Lower leg skin (tissue), 4 donors: Measurements from ENCODE around the gene CFAP54. TPM values are rescaled to one million over a fixed set of nuclear protein-coding genes. Genes with fewer than 3 reads are reported as not detected.

Source experiments
- DNase-seq, 2 donors: peaks; one replicate each; pipeline ENCODE4 v3.0.0-alpha.2; 2019; ENCODE audit warnings: low spot score in 2 of 2
- H3K4me3 ChIP-seq: fragments of 200-600 bp; sonication (generic); 2 replicates; pipeline ENCODE4 v1.5.1; 2017; ENCODE audit warnings: mild to moderate bottlenecking, low read depth; ENCODE audit not compliant: poor library complexity, severe bottlenecking
- POLR2A ChIP-seq, 2 donors: fragments of 450-650 bp; IDR thresholded peaks; one replicate each; pipeline ENCODE4 v1.6.1; 2016 to 2017; ENCODE audit warnings: antibody characterized with exemption in 2 of 2, mild to moderate bottlenecking in 1 of 2, moderate library complexity in 1 of 2
- WGBS, 2 donors: methylation state at CpG; one replicate each; pipeline ENCODE4 v1.1.5; 2018; 5-methylcytosine and 5-hydroxymethylcytosine counted together
- intact Hi-C: fragments of 100-400 bp; cut with DNase I; formaldehyde crosslinking; loops from one replicate; pipeline ENCODE4 v1.15.0; 2023; ENCODE audit warnings: low total_unique reads
- total RNA-seq, 4 donors: library from RNA; depleted of rRNA; stranded (reverse); fragments of >200 nt; gene quantifications; one replicate each; pipeline ENCODE4 v1.1.0, GENCODE V29; 2016
- TF ChIP-seq, protein P1 (sequence below), 3 donors: fragments of 450-650 bp; IDR thresholded peaks; one replicate each; pipeline ENCODE4 v1.5.1; 2016; ENCODE audit warnings: antibody characterized with exemption in 3 of 3, mild to moderate bottlenecking in 3 of 3, moderate library complexity in 2 of 3

Gene CFAP54
- total RNA-seq, 4 donors from 2014 or later: 0.04 to 0.59 TPM; not detected in 2

DNA sequence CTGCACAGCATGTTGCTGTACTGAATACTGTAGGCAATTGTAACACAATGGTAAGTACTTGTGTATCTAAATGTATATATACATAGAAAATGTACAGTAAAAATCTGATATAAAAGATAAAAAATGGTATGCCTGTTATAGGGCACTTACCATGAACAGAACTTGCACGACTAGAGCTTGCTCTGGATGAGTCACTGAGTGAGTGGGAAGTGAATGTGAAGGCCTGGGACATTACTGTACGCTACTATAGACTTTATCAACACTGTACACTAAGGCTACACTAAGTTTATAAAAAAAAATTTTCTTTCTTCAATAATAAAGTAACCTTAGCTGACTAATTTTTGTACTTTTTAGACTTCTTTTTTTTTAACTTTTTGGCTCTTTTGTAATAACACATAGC, 393.5 kb downstream of the CFAP54 start:
- no peak for TF ChIP-seq POLR2A (IDR thresholded peaks at IDR 0.05)
- TF ChIP-seq, protein P1, sequence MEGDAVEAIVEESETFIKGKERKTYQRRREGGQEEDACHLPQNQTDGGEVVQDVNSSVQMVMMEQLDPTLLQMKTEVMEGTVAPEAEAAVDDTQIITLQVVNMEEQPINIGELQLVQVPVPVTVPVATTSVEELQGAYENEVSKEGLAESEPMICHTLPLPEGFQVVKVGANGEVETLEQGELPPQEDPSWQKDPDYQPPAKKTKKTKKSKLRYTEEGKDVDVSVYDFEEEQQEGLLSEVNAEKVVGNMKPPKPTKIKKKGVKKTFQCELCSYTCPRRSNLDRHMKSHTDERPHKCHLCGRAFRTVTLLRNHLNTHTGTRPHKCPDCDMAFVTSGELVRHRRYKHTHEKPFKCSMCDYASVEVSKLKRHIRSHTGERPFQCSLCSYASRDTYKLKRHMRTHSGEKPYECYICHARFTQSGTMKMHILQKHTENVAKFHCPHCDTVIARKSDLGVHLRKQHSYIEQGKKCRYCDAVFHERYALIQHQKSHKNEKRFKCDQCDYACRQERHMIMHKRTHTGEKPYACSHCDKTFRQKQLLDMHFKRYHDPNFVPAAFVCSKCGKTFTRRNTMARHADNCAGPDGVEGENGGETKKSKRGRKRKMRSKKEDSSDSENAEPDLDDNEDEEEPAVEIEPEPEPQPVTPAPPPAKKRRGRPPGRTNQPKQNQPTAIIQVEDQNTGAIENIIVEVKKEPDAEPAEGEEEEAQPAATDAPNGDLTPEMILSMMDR (IDR thresholded peaks at IDR 0.05): no peak
- WGBS, 2 donors: 62 to 66% methylated on average over 2 of the region's 2 CpGs
- intact Hi-C loops: no loop called here

DNA sequence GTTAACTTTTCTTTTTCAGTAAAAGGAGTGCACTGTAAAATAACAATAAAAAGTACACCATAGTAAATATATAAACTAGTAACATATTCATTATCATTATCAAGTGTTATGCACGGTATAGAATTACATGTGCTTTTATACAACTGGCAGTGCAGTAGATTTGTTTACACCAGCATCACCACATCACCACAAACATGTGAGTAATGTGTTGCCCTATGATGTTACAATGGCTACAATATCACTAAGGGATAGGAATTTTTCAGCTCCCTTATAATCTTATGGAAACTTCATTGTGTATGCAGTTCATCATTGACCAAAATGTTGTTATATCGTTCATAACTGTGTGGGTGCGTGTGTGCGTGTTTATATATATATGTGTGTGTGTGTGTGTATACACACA, 394.2 kb downstream of the CFAP54 start:
- no peak for DNase-seq
- no peak for TF ChIP-seq POLR2A (IDR thresholded peaks at IDR 0.05)
- TF ChIP-seq, protein P1 (IDR thresholded peaks at IDR 0.05): no peak
- whole genome bisulfite sequencing, 2 donors: 91 to 92% methylated on average over 4 of the region's 4 CpGs
- H3K4me3 ChIP-seq: no peak overlapping the region
- intact Hi-C loops: no loop called here

More for the DNA sequence above, 393.5 kb downstream of the CFAP54 start:
- no peak overlapping the region for H3K4me3 ChIP-seq
- DNase-seq: no peak

DNA sequence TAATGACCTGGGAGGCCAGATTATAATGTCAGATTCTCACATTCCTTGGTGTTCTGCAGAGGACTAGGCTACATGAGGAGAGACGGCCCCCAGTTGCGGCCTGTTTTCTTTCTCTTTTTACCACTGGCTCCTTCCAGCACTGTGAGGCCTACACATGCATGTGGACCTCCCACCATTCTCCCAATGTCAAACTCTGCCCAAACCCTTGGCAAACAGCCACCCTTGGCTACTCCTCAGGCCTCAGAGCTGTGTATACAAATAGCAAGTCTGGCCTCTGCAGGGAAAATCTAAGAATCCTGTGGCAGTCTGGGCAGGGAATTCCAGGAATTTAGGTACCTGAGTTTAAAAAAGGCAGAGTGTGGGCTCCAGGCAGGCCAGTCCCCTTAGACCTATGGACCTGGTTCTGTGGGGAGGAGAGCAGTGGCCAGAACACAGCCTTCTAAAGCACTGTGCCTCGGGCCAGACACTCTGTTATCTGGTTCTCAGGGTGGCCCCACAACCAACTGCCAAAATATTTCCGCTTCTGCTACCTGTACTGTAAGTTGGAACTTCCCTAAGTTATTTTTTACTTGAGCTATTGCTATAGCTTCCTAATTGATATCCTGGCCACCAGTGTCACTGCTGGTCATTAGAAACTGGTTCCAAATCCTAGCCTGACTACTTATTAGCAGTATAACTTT, 397.8 kb downstream of the CFAP54 start:
- intact Hi-C loops: no loop called here

DNA sequence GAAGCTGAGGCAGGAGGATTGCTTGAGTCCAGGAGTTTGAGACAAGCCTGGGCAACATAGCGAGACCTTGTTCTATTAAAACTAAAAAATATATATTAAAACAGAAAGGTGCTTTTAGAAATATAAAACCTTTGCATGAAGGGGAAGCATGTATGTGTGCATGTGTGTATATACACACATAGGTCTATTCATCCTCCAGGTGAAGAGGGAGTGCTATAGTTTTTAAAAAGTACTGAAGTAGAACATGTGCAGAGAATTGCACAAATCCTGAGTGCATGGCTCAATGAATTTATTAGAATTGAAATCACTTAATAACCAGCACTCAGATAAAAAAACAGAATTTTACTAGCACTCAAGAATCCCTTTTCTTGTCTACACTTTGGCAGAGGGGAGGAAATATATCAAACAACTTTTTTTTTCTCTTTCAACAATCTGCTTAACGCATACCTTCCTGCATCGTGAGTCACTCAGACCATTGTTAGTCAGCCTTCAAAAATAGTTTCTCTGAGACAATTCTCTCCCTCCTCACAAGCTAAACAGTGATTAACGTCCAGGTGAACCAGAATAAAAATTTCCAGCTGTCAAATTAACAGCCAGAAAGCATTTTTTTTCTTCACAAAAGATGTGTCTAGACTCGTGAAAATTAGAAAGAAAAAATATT, 400.0 kb downstream of the CFAP54 start:
- intact Hi-C loops: no loop called here
- 30 to 34% methylated on average over 5 of the region's 5 CpGs for WGBS, 2 donors
- no peak overlapping the region for H3K4me3 ChIP-seq
- TF ChIP-seq POLR2A (IDR thresholded peaks at IDR 0.05): no peak
- TF ChIP-seq, protein P1 (IDR thresholded peaks at IDR 0.05): no peak
- no peak for DNase-seq

More for the DNA sequence above, 397.8 kb downstream of the CFAP54 start:
- 74 to 86% methylated on average over 4 of the region's 4 CpGs for WGBS, 2 donors
- no peak for DNase-seq
- TF ChIP-seq, protein P1 (IDR thresholded peaks at IDR 0.05): no peak
- TF ChIP-seq POLR2A (IDR thresholded peaks at IDR 0.05): no peak
- H3K4me3 ChIP-seq: no peak overlapping the region

DNA sequence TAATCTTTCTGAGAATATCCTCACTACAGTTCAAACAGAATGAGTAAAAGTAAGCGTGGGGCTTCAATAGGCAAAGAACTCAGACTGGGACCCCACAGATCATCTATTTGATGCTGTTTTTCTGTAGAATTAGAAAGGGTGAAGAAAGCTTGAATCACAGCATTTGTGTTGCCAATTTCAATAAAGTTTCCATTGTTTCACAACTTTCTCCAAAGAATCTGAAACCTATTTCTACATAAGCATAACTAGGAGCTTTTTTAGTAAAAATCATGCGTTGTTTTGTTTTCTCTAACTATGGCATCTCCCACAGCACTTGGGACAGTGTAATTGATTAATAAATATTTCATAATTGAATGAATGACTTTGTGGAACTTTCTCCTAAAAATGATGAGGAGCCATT, 401.0 kb downstream of the CFAP54 start:
- 90 to 93% methylated on average over 2 of the region's 2 CpGs for WGBS, 2 donors

More for the DNA sequence above, 401.0 kb downstream of the CFAP54 start:
- no peak for DNase-seq
- H3K4me3 ChIP-seq: no peak overlapping the region
- intact Hi-C loops: no loop called here
- TF ChIP-seq, protein P1 (IDR thresholded peaks at IDR 0.05): no peak
- no peak for TF ChIP-seq POLR2A (IDR thresholded peaks at IDR 0.05)
